Caco-2 (cell line): ENCODE data around the gene LRRC75B. TPM values are rescaled to one million over a fixed set of nuclear protein-coding genes. Genes with fewer than 3 reads are reported as not detected.
"Not testable (repeated sequence)": the region's sequence is repeated elsewhere in the genome, so short reads cannot be mapped to it uniquely, and the experiment has no call there.

ENCODE experiments used
- BruUV-seq: library from RNA; stranded (reverse); fragments of 400-500 nt; replicated peaks from 2 replicates; lab custom pipeline; 2021; lab: Mats Ljungman, UMichigan
- CTCF ChIA-PET: fragments of 300-600 bp; sonication (Branson Sonifier 250); formaldehyde crosslinking; loops from one replicate; lab custom pipeline; 2022; ENCODE audit warnings: antibody characterized with exemption; lab: Charles Lee
- POLR2A ChIA-PET: fragments of 300-600 bp; sonication (Branson Sonifier 250); formaldehyde crosslinking; loops from one replicate; lab custom pipeline; 2022; ENCODE audit warnings: antibody characterized with exemption; lab: Charles Lee
- DNase-seq, 2 experiments: peaks; one replicate each; pipeline versions ENCODE4 v3.0.0 to v3.0.0-alpha.2; 2020 to 2022
- H3K27me3 ChIP-seq: replicated peaks from 2 replicates; pipeline ENCODE4 v1.6.0; 2011; ENCODE audit warnings: low read length; ENCODE audit not compliant: control insufficient read depth, insufficient read depth
- H3K36me3 ChIP-seq: 2 replicates; pipeline ENCODE4 v1.5.1; 2011; ENCODE audit warnings: low read length; ENCODE audit not compliant: control insufficient read depth, insufficient read depth
- H3K4me1 ChIP-seq: fragments of 250-450 bp; sonication (Bioruptor Pico); 2 replicates; pipeline ENCODE4 v1.5.1; 2020; ENCODE audit warnings: mild to moderate bottlenecking
- H3K4me3 ChIP-seq: 2 replicates; pipeline ENCODE4 v1.5.1; 2011; ENCODE audit warnings: low read depth, mild to moderate bottlenecking, control low read depth, low read length
- H3K9me3 ChIP-seq: fragments of 250-450 bp; sonication (Bioruptor Pico); 2 replicates; pipeline ENCODE4 v1.5.1; 2020; ENCODE audit warnings: mild to moderate bottlenecking, moderate library complexity
- H3K27ac Mint-ChIP-seq: one replicate; pipeline ENCODE4 v1.8.0; 2022; ENCODE audit warnings: mixed read lengths; ENCODE audit not compliant: unreplicated experiment
- H3K27me3 Mint-ChIP-seq: one replicate; pipeline ENCODE4 v1.8.0; 2022; ENCODE audit warnings: mixed read lengths; ENCODE audit not compliant: insufficient read depth, unreplicated experiment
- H3K36me3 Mint-ChIP-seq: one replicate; pipeline ENCODE4 v1.8.0; 2022; ENCODE audit warnings: mild to moderate bottlenecking, mixed read lengths; ENCODE audit not compliant: insufficient read depth, unreplicated experiment
- H3K4me1 Mint-ChIP-seq: one replicate; pipeline ENCODE4 v1.8.0; 2022; ENCODE audit warnings: low read depth, mixed read lengths; ENCODE audit not compliant: unreplicated experiment
- H3K4me3 Mint-ChIP-seq: one replicate; pipeline ENCODE4 v1.8.0; 2022; ENCODE audit warnings: mild to moderate bottlenecking, moderate library complexity, mixed read lengths; ENCODE audit not compliant: unreplicated experiment
- H3K9me3 Mint-ChIP-seq: one replicate; pipeline ENCODE4 v1.8.0; 2022; ENCODE audit warnings: mixed read lengths; ENCODE audit not compliant: unreplicated experiment
- intact Hi-C: fragments of 100-400 bp; cut with micrococcal nuclease; formaldehyde crosslinking; loops from one replicate; pipeline ENCODE4 v1.10.0; 2022; ENCODE audit not compliant: unreplicated experiment
- total RNA-seq: library from RNA; stranded (reverse); gene quantifications from 2 replicates; pipeline ENCODE4 v1.2.3, GENCODE V29; 2022
- TF ChIP-seq, protein P1 (sequence below), 2 experiments: fragments of 200-600 bp in 1 of 2; IDR thresholded peaks; 1 replicate in 1 of 2; 2 replicates in 1 of 2; pipeline versions ENCODE4 v1.5.1 to v1.8.0; 2011 to 2022; ENCODE audit warnings: antibody characterized with exemption in 1 of 2, control low read depth in 1 of 2, inconsistent platforms in 1 of 2, low read depth in 1 of 2, low read length in 1 of 2, mild to moderate bottlenecking in 1 of 2, moderate library complexity in 1 of 2; ENCODE audit not compliant: insufficient read depth in 1 of 2, severe bottlenecking in 1 of 2, unreplicated experiment in 1 of 2

Gene LRRC75B
- total RNA-seq, 1 experiment from 2014 or later, result 20.4 TPM

DNA sequence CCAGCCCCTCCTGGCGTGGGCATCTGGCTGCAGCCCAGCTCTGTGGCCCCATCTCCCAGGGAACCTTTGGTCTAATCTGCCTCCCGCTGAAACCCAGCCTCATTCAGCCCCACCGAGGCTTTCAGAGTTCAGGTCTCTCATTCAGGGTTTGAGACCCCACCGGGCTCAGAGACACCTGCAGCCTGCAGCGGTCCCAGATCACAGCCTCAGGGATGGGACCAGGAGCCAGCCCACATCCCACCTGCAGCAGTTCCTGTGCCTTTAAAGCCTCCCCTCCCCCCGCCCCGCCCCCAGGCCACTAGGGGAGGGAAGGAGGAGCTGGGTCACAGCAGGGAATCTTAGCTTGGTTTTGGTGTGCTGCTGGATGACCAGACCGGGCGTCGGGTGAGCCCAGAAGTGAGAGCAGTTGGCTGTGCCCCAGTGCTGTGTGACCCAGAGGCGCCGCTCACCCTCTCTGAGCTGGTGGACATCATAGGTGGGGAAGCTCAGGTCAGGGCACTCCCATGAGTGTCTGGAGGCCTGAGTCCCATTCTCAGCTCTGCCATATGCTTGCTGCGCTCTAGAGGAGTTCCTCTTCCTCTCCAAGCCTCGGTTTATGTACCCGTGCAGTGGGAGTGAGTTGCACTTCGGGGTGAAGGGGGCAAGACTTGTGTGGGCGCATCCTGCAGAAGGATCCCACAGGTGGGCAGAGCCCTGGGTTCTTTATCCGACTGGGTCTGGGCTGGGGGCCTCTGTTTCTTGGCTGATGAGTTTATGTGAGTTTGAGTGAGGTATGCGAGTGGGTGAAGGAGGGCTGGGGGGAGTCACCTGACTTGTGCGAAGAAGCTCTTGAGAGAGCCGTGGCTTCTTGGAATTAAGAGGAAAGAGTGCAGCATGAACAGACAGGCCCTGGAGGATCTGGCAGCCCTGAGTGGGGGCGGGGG, 10.2 kb upstream of the LRRC75B start, which contains the start of gene GGT1:
TSS of gene GGT1 (plus strand) at position 347 of the 923 bp plus-strand sequence. CDS start 7,889 bp downstream, outside the sequence.
- intact Hi-C loops, CTCF ChIA-PET, H3K4me1 ChIP-seq, H3K36me3 Mint-ChIP-seq, H3K27ac Mint-ChIP-seq, H3K36me3 ChIP-seq, H3K9me3 ChIP-seq, DNase-seq, H3K9me3 Mint-ChIP-seq, H3K27me3 Mint-ChIP-seq, POLR2A ChIA-PET, H3K27me3 ChIP-seq: not testable (repeated sequence)
- TSS peak; percentile 17 for BruUV-seq
- H3K4me3 ChIP-seq, result peak within 1 kb of the TSS; percentile 5
- H3K4me3 Mint-ChIP-seq, result peak within 1 kb of the TSS; percentile 60
- H3K4me1 Mint-ChIP-seq, result peaks cover 14% of the 10 kb centered on the region

GRCh38 chr22:24602105-24602749, 9.4 kb upstream of the LRRC75B start:
- H3K27me3 ChIP-seq, intact Hi-C loops, H3K4me1 ChIP-seq, H3K4me3 ChIP-seq, H3K9me3 Mint-ChIP-seq, POLR2A ChIA-PET, CTCF ChIA-PET, DNase-seq, BruUV-seq, H3K9me3 ChIP-seq, H3K36me3 ChIP-seq, H3K27ac Mint-ChIP-seq, H3K27me3 Mint-ChIP-seq, H3K36me3 Mint-ChIP-seq, H3K4me3 Mint-ChIP-seq: not testable (repeated sequence)
- peaks cover 14% of the 10 kb centered on the region for H3K4me1 Mint-ChIP-seq

DNA sequence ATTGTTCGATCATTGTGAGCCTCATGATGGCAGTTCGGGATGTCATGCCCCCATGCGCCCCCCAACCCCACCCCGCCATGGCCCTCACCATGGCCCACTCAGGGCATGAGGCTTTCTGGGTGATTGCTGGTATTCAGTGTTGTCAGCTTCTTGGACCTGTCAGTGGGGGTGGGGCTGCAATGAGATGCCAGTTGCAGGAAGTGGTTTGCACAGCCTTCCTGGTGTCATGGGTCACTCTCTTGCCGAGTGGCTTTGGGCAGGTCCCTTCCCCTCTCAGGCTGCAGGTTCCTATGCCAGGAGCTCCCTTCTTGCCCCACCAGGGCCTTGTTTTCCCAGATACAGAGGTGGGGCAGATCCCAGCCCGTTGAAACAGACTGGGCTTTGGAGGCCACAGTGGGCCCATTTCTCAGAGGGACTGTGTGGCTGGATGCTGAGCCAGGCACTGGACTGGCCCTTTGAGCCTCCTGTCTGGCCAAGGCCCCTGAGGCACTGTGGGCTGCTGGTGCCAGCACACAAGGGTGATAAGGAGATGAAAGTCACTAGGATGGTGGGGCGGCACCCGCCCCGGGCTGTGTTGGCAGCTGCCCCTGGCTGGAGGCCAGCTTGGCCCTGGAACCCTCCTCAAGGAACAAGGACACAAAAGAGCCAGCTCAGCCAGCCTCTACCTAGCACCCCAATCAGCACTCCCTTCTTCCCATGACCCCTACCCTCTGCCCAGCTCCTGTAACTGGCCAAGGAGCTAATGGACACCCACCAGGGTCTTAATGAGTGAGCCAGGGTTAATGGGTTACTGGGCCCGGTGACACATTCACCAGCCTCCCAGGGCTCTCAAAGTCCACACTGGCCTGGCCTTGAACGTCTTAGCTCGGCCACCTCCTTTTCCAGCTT, 8.6 kb upstream of the LRRC75B start:
- BruUV-seq, result no TSS peak
- Histone ChIP-seq H3K4me1 (no peaks in the 10 kb centered on the region), H3K9me3 (no peaks in the 10 kb centered on the region), H3K27me3 (no peaks in the 10 kb centered on the region), H3K4me3 (no peak overlapping the region), H3K36me3 (no peaks in the 10 kb centered on the region)
- CTCF ChIA-PET, result no interaction called here
- H3K36me3 Mint-ChIP-seq, result no peaks in the 10 kb centered on the region
- peaks cover 14% of the 10 kb centered on the region for H3K4me1 Mint-ChIP-seq
- intact Hi-C loops, result no loop called here
- no peaks in the 10 kb centered on the region for H3K27me3 Mint-ChIP-seq
- DNase-seq, result no peak
- TF ChIP-seq, protein P1, sequence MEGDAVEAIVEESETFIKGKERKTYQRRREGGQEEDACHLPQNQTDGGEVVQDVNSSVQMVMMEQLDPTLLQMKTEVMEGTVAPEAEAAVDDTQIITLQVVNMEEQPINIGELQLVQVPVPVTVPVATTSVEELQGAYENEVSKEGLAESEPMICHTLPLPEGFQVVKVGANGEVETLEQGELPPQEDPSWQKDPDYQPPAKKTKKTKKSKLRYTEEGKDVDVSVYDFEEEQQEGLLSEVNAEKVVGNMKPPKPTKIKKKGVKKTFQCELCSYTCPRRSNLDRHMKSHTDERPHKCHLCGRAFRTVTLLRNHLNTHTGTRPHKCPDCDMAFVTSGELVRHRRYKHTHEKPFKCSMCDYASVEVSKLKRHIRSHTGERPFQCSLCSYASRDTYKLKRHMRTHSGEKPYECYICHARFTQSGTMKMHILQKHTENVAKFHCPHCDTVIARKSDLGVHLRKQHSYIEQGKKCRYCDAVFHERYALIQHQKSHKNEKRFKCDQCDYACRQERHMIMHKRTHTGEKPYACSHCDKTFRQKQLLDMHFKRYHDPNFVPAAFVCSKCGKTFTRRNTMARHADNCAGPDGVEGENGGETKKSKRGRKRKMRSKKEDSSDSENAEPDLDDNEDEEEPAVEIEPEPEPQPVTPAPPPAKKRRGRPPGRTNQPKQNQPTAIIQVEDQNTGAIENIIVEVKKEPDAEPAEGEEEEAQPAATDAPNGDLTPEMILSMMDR (IDR thresholded peaks at IDR 0.05; ENCODE audit: insufficient read depth in 1 of 2, low read depth in 1 of 2, low read length in 1 of 2, severe bottlenecking in 1 of 2, unreplicated experiment in 1 of 2), result no peak
- POLR2A ChIA-PET, result no interaction called here
- no peaks in the 10 kb centered on the region for H3K9me3 Mint-ChIP-seq
- H3K4me3 Mint-ChIP-seq, result no peak overlapping the region
- H3K27ac Mint-ChIP-seq, result no peak overlapping the region

GRCh38 chr22:24599958-24600715, 7.3 kb upstream of the LRRC75B start:
- CTCF ChIA-PET, H3K4me3 ChIP-seq, POLR2A ChIA-PET, H3K27ac Mint-ChIP-seq, H3K9me3 ChIP-seq, H3K36me3 ChIP-seq, BruUV-seq, H3K4me3 Mint-ChIP-seq, intact Hi-C loops, H3K27me3 ChIP-seq, H3K9me3 Mint-ChIP-seq, H3K4me1 ChIP-seq, DNase-seq, H3K27me3 Mint-ChIP-seq, H3K36me3 Mint-ChIP-seq: not testable (repeated sequence)
- H3K4me1 Mint-ChIP-seq, result peaks cover 14% of the 10 kb centered on the region
